GM12878 (cell line): ENCODE results near the gene CBARP. TPM values are rescaled to one million over a fixed set of nuclear protein-coding genes. Genes with fewer than 3 reads are reported as not detected.

Source experiments
- ATAC-seq: fragments of 200-7000 bp; cut with Tn5 transposase; 3 replicates; pipeline ENCODE4 v1.9.1; 2020; ENCODE audit warnings: mild to moderate bottlenecking, moderate library complexity
- BruUV-seq: library from RNA; stranded (reverse); fragments of 400-500 nt; replicated peaks from 2 replicates; lab custom pipeline; 2021; lab: Mats Ljungman, UMichigan
- CTCF ChIA-PET: fragments of 300-600 bp; sonication (Branson Sonifier 250); formaldehyde crosslinking; extraction: SDS; loops from one replicate; lab custom pipeline; 2021; ENCODE audit warnings: inconsistent platforms; lab: Yijun Ruan, JAX
- POLR2A ChIA-PET: fragments of 350-600 bp; formaldehyde crosslinking; extraction: SDS; loops from one replicate; lab custom pipeline; 2021; ENCODE audit warnings: inconsistent platforms; lab: Charles Lee
- RAD21 ChIA-PET: fragments of 300-600 bp; sonication (Branson Sonifier 250); formaldehyde crosslinking; loops from one replicate; lab custom pipeline; 2023; ENCODE audit warnings: antibody characterized with exemption; ENCODE audit not compliant: unreplicated experiment; lab: Charles Lee
- SMC1A ChIA-PET: fragments of 300-600 bp; sonication (Branson Sonifier 250); formaldehyde crosslinking; loops from one replicate; lab custom pipeline; 2023; ENCODE audit not compliant: unreplicated experiment, uncharacterized antibody; lab: Charles Lee
- DNase-seq: peaks from one replicate; pipeline ENCODE4 v3.0.0-alpha.2; 2011; ENCODE audit warnings: low read depth, low spot score
- FAIRE-seq: peaks from 3 replicates; lab custom pipeline; 2011; peaks lifted over from hg19 to GRCh38; lab: Jason Lieb, UNC
- H2AFZ ChIP-seq: 2 replicates; pipeline ENCODE4 v1.6.0; 2011; ENCODE audit warnings: low read depth, low read length, control low read depth; ENCODE audit not compliant: control insufficient read depth
- H3K27ac ChIP-seq: 2 replicates; pipeline ENCODE4 v1.5.1; 2011; ENCODE audit warnings: control low read depth; ENCODE audit not compliant: control insufficient read depth, insufficient read depth
- H3K27me3 ChIP-seq, 2 experiments: replicated peaks in 1 of 2; 2 replicates each; pipeline versions ENCODE4 v1.6.0 to v1.6.1; 2011; ENCODE audit warnings: low read length in 1 of 2; ENCODE audit not compliant: control insufficient read depth in 2 of 2, insufficient read depth in 2 of 2
- H3K36me3 ChIP-seq, 2 experiments: 2 replicates each; pipeline ENCODE4 v1.5.1; 2011; ENCODE audit warnings: low read length in 1 of 2; ENCODE audit not compliant: control insufficient read depth in 2 of 2, insufficient read depth in 2 of 2
- H3K4me1 ChIP-seq: 2 replicates; pipeline ENCODE4 v1.6.1; 2011; ENCODE audit warnings: mild to moderate bottlenecking, low read length, moderate library complexity, mixed read lengths; ENCODE audit not compliant: control insufficient read depth, insufficient read depth
- H3K4me2 ChIP-seq: 2 replicates; pipeline ENCODE4 v1.6.0; 2011; ENCODE audit warnings: control low read depth; ENCODE audit not compliant: control insufficient read depth, insufficient read depth
- H3K4me3 ChIP-seq: fragments of 200-600 bp; sonication (generic); 2 replicates; pipeline ENCODE4 v1.5.1; 2016
- H3K79me2 ChIP-seq: 2 replicates; pipeline ENCODE4 v1.6.0; 2011; ENCODE audit warnings: low read length; ENCODE audit not compliant: control insufficient read depth, insufficient read depth
- H3K9ac ChIP-seq: 2 replicates; pipeline ENCODE4 v1.8.0; 2011; ENCODE audit warnings: low read length, control low read depth, mixed read lengths; ENCODE audit not compliant: control insufficient read depth, insufficient read depth
- H3K9me3 ChIP-seq: replicated peaks from 3 replicates; pipeline ENCODE4 v1.5.1; 2011; ENCODE audit warnings: mild to moderate bottlenecking, low read length; ENCODE audit not compliant: control insufficient read depth, insufficient read depth
- H4K20me1 ChIP-seq: 2 replicates; pipeline ENCODE4 v1.6.0; 2011; ENCODE audit not compliant: control insufficient read depth, insufficient read depth
- ZNF24 ChIP-seq: fragments of 450-650 bp; IDR thresholded peaks from 2 replicates; pipeline ENCODE4 v1.6.1; 2017; ENCODE audit warnings: antibody characterized with exemption, mild to moderate bottlenecking
- WGBS: methylation state at CpG from one replicate; pipeline ENCODE4 v1.1.6; 2016; ENCODE audit warnings: low lambda C conversion rate; ENCODE audit not compliant: insufficient replicate concordance, insufficient coverage; ENCODE audit errors: missing lambda C conversion rate; 5-methylcytosine and 5-hydroxymethylcytosine counted together
- in situ Hi-C: fragments of 300-500 bp; cut with MboI; formaldehyde crosslinking; loops from 9 replicates; pipeline ENCODE4 v1.14.3; 2018; ENCODE audit warnings: mixed read lengths
- intact Hi-C: fragments of 100-400 bp; cut with micrococcal nuclease; formaldehyde crosslinking; loops from one replicate; pipeline ENCODE4 v1.14.2; 2022; ENCODE audit not compliant: unreplicated experiment
- polyA plus RNA-seq, 11 experiments: library from polyadenylated mRNA; depleted of rRNA in 4 of 11; unstranded in 6 of 11; stranded (reverse) in 5 of 11; fragments of >200 nt; fragmentation: Nextera tagmentation in 4 of 11; fragmentation: Illumina TruSeq in 1 of 11; extraction: Ambion mirVana in 4 of 11; extraction: Trizol in 1 of 11; gene quantifications; 1 replicate in 1 of 11; 2 replicates in 10 of 11; pipeline versions ENCODE4 v1.2.1 to v1.2.3, GENCODE V29; 2011 to 2016; ENCODE audit warnings: inconsistent platforms in 2 of 11, missing spikeins in 2 of 11, low read depth in 1 of 11
- total RNA-seq, 4 experiments: library from RNA; depleted of rRNA in 3 of 4; stranded (reverse); fragments of >200 nt in 3 of 4; fragmentation: Illumina TruSeq in 1 of 4; extraction: Trizol in 1 of 4; gene quantifications; 2 replicates each; pipeline versions ENCODE4 v1.2.1 to v1.2.3, GENCODE V29; 2013 to 2021
- TF ChIP-seq, protein P1 (sequence below): IDR thresholded peaks from 2 replicates; pipeline ENCODE4 v1.6.1; 2011; ENCODE audit warnings: low read depth, mild to moderate bottlenecking, low read length, moderate library complexity, borderline replicate concordance; ENCODE audit errors: extremely low read depth

The CBARP gene
- total and polyA plus RNA-seq, 10 of the 15 experiments (the other 5 are each of a cell fraction or from before 2014, with no cell fraction given): 0.04 to 0.59 (median 0.18) TPM; not detected in 3

DNA sequence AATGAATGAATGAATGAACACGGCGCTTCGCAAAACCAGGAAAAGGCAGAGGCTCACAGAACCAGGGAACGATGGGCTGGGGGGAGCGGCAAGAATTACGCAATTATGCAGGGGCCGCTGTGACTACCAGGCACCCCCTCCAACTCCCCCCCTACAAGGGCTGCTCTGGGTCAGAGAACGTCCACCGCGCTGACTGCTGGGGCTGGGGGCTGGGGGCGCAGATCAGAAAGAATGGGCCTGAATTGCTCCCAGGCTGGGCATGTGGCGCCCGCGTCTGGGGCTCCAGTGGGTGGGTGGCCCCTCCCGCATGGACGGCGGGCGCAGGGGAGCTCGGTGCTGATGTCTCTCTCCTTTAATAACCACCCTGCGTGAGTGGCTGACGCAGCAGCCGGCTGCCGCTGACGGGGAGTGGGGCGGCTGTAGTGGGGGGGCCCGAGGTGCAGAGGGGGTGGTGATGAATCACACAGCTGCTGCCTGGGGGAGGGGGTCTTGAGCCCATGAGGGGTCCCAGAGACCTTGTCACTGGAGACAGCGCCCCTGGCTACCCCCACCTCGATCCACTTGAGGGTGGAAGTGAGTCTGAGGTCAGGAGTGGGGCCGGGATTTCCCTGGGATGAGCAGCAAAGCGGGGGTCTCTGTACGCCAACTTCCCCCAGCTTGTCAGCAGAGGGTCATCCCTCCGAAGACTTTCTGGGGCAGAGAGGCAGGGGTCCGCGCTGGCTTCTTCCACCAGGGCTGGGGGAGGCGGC, 29.8 kb upstream of the CBARP start:
- Histone ChIP-seq H3K9ac (no peak overlapping the region), H3K79me2 (peaks cover 35% of the 10 kb centered on the region), H3K4me2 (peak overlapping the region; percentile 92), H3K27ac (no peak overlapping the region), H4K20me1 (no peaks in the 10 kb centered on the region; the same call in 1 of the 2 replicates), H3K9me3 (no peaks in the 10 kb centered on the region), H3K4me3 (peak overlapping the region; percentile 53; the same call in 1 of the 2 replicates), H3K36me3 (peaks cover 11 to 15% of the 10 kb centered on the region in 2 experiments), H3K27me3 (no peaks in the 10 kb centered on the region), H2AFZ (no peak overlapping the region), H3K4me1 (peaks cover 60% of the 10 kb centered on the region)
- 23% methylated on average over 32 of the region's 35 CpGs for WGBS
- ChIA-PET POLR2A (interaction anchor here (1.6 to 8.7 kb wide), 3 partner anchors 8 to 24 kb away, joined by 6 to 184 read pairs (median 15); partner anchors contain the start of genes ATP5F1D and FAM174C), RAD21 (interaction anchor here (1.8 to 5.1 kb wide), 3 partner anchors 9 to 23 kb away, joined by 6 to 336 read pairs (median 47); no protein-coding TSS in a partner anchor), CTCF (interaction anchor here (7.2 kb wide), 1 partner anchor 25 kb away, joined by 363 read pairs; the partner anchor contains the start of gene ATP5F1D), SMC1A (interaction anchor here (7.3 kb wide), 1 partner anchor 24 kb away, joined by 172 read pairs; the partner anchor contains the start of gene ATP5F1D)
- FAIRE-seq (no peak), ATAC-seq (no peak), DNase-seq (no peak)
- in situ Hi-C loops (loop anchor here (10.0 kb wide), 1 partner anchor 817 kb away; no protein-coding TSS in a partner anchor), intact Hi-C loops (no loop called here)
- TF ChIP-seq, protein P1, sequence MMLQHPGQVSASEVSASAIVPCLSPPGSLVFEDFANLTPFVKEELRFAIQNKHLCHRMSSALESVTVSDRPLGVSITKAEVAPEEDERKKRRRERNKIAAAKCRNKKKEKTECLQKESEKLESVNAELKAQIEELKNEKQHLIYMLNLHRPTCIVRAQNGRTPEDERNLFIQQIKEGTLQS: no peak
- TF ChIP-seq ZNF24: peak; percentile 85; the same call in 1 of the 2 replicates
- BruUV-seq: no TSS peak
